GM18909 (cell line): ENCODE data around the gene SSBP4.
"Not testable (repeated sequence)": the region's sequence is repeated elsewhere in the genome, so short reads cannot be mapped to it uniquely, and the experiment has no call there.

Experiments used
- ATAC-seq: cut with Tn5 transposase; IDR thresholded peaks from one replicate; pipeline ENCODE4 v1.9.1; 2021; ENCODE audit warnings: mild to moderate bottlenecking; ENCODE audit not compliant: unreplicated experiment, poor library complexity

Gene SSBP4

DNA sequence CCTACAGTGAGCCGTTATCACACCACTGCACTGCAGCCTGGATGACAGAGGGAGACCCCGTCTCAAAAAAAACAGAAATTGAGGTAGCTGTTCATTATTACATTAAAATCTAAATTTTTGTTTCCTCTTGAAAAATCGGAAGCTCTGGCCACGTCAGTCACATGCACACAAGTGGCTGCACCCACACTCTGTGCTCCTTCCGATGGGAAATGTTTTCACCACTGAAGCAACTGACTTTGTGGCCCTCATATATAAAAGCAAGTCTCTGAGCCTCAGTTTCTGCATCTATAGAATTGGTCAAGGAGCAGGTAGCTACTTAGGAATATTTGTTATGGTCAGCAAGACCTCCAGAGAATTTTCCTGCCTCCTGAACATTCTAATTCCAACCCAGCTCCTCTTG, 26.3 kb upstream of the SSBP4 start:
- no peak for ATAC-seq

DNA sequence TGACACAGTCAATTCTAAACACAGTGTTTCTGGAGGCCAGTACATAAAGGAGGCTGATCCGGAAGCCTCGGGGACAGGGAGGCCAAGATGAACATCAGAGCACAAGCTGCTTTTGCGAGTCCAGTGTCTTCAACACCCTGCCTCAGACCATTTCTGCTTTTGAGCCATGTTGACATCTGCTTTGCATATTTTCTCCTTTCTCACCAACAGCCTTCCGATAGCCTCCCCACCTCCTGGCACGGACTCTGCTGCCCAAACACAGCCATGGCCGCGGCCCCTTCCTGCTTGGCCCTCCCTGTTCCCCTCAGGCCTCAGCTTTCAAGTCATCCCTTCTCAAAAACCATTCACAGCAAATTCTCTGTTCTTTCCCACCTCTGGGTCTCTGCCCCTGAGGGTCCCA, 25.4 kb upstream of the SSBP4 start:
- no peak for ATAC-seq

DNA sequence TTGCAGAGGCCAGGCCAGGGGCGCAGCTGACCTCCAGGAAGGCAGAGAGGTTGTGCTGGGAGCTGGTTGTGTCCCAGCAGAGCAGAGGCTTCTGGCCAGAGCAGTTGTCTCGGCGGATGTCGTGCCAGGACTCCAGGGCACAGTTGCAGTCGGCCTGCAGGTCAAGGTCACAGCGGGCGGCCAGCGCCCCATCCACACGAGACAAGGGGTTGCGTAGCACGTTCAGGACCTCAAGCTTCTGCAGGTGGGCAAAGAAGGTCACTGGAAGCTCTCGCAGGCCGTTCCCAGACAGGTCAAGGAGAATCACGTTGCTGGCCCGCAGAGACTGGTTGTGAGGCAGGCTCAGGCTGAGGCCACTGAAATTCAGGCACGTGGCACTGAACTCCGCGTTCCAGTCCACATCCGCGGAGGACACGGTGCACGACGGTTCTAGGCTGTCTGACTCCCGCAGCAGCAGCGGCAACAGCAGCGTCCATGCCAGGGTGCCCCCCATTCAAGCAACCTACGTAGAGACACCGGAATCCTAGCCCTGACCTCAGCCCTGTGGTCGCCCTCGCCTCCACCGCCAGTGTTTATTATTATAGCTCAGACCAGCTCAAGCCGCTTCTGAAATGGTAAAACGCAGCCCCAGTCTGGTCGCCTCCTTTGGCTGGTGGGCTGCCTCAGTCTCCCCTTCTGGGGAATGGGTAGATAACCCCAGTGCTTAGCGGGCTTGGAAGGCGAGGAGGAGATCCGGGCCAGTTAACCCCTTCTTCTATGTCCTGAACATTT, 22.5 kb upstream of the SSBP4 start:
- ATAC-seq = no peak

DNA sequence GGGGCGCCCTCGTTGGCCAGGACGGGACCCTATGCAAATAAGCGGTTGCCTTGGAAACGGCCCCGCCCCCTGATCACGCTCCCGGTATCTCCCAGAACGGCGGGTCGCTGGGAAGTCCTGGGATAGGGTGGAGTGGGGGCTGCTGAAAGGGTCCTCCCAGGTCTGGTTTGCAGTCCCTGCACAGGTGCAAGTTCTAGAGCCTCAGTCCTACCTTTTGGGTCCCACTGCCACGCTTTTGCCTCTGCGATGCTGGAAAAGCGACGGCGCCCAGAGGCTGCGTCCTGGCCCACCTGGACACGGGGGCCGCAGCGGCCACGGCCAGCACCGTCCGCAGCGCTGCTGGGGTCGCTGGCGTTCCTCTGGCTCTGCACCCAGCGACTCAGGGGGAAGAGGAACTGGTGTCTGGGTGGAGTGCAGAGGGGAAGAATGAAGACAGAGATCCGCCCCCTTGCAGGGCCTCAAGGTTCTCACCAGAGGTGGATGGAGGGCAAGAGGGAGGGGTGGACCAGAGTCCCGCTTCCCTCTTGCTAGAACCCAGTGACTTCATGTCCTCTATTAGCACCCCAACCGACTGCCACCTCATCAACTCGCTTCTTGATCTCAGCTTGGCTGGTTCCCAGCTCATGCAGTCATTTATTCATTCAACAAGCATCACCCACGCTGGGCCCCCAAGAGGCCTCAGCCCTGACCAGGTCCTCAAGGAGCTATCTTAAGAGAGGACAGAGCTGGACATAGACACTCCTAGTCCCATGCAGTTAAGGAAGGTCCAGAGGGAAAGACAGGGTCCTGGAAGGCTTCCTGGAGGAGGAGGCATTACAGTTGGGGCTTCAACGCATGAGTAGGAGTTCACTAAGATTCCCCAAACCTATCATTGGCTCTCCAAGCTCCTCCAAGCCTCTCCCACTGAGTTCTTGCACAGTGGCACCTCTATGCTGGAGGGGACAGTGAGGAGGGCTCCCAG, 21.7 kb upstream of the SSBP4 start, which contains the start of gene LRRC25:
LRRC25 (minus strand) TSS at position 381 of the 961 bp plus-strand sequence. CDS start 659 bp downstream, outside the sequence.
- no peak for ATAC-seq

DNA sequence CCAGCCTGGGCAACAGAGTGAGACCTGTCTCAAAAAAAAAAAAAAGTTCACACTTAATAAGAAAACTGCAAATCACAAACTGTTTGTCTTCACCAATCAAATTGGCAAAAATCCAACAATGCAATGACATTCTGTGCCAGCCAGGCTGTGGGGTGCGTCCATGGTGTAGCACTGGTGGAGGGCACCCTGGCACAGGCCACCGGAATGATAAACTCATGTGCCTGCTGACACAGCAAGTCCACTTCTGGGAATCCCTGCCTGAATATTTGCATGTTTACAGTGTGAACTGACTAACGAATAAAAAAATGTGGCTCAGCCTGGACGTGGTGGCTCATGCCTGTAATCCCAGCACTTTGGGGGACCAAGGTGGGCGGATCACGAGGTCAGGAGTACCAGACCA, 20.2 kb upstream of the SSBP4 start:
- no peak for ATAC-seq

DNA sequence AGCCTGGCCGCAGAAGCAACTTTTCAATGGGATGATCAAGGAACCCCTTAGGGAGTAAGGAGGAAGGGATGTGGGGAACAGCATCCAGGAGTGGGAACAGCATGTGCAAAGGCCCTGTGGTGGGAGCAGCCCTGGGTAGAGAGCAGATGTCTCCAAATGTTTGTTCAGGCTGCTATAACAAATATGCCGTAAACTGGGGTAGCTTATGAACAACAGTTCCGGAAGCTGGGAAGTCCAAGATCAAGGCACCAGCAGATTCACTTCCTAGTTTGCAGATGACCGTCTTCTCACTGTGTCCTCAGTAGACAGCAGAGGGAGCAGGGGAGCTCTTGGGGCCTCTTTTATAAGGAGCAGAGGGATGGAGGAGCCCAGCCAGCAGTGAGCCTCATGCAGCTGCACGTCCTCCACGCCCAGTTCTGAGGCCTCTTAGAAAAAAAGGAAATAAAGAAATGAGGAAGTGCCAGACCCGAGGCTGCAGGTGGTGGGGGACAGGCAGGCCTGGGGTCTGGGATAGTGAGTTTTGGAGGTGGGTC, 17.6 kb upstream of the SSBP4 start:
- ATAC-seq = no peak

DNA sequence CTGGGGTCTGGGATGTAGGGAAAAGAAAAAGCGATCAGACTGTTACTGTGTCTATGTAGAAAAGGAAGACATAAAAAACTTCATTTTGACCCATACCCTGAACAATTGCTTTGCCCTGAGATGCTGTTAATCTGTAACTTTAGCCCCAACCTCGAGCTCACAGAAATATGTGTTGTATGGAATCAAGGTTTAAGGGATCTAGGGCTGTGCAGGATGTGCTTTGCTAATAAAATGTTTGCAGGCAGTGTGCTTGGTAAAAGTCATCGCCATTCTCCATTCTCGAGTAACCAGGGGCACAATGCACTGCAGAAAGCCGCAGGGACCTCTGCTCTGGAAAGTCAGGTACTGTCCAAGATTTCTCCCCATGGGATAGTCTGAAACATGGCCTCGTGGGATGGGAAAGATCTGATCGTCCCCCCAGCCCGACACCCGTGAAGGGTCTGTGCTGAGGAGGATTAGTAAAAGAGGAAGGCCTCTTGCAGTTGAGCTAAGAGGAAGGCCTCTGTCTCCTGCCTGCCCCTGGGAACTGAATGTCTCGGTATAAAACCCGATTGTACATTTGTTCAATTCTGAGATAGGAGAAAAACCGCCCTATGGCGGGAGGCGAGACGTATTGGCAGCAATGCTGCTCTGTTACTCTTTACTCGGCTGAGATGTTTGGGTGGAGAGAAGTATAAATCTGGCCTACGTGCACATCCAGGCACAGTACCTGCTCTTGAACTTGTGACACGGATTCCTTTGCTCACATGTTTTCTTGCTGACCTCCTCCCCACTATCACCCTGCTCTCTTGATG, 16.5 kb upstream of the SSBP4 start:
- not testable (repeated sequence) for ATAC-seq

DNA sequence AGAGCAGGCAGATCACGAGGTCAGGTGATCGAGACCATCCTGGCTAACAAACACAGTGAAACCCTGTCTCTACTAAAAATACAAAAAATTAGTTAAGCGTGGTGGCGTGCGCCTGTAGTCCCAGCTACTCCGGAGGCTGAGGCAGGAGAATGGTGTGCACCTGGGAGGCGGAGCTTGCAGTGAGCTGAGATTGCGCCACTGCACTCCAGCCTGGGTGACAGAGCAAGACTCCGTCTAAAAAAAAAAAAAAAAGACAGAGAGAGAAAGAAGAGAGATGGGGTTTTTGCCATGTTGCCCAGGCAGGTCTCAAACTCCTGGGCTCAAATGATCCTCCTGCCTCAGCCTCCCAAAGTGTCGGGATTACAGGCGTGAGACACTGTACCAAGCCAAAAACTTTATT, 13.4 kb upstream of the SSBP4 start:
- not testable (repeated sequence) for ATAC-seq

DNA sequence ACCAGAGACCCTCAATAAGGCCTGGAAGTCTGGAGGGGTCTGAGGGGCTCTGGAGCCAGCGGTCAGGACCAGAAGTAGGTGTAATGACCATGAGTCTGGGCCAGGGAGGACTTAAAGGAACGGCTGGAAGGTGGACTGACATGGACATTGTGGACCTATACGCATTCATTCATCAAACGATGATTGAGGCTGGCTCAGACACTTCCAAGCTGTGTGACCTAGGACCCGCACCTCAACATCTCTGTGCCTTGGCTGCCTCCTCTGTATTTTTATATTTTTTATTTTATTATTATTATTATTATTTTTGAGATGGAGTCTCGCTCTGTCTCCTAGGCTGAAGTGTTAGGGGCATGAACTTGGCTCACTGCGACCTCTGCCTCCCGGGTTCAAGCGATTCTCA, 12.4 kb upstream of the SSBP4 start:
- no peak for ATAC-seq

DNA sequence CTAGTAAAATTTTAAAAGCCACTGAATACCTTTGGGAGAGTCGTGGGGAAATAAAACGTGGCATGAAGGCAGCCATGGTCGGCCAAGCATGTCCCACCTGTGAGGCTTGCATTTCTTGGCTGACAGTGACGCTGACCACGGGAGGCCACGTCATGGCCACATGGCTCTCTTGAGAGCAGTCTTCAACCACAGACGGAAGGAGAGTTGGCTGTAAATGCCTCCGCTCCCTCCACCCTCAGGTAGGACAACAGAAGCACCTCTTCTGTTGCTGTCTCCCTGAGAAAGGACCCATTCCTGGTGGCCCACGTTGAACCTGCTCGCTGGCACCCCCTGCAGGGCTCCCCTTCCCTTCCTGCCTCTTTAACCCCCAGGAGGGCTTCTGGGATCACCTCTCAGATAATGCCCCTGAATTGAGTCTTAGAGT, 11.1 kb upstream of the SSBP4 start:
- peak; percentile 59 for ATAC-seq

DNA sequence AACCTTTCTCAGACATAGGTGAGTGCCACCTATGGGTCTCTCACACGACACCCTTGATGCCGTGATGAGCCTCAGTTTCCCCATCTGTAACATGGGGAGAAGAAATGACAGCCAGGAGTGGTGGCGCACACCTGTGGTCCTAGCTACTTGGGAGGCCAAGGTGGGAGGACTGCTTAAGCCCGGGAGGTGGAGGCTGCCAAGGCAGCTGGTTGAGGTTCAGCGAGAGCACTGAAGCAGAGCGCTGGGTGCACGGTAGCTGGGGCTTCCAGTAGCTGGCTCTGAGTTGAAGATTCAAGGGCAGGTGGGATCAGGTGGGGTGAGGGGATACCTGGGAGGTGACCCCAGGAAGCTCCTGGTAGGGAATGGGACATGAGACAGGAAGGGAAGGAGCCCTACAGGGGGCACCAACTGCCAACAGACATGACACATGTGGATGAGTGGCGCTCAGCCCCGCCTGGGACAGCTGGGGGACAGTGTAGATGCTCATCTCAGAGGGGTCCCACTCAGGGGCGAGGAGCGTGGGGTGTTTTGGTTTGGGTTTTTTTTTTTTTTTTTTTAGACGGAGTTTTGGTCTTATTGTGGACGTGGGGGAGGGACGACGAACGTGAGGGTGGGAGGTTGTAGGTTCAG, 6.5 kb upstream of the SSBP4 start:
- ATAC-seq = no peak

DNA sequence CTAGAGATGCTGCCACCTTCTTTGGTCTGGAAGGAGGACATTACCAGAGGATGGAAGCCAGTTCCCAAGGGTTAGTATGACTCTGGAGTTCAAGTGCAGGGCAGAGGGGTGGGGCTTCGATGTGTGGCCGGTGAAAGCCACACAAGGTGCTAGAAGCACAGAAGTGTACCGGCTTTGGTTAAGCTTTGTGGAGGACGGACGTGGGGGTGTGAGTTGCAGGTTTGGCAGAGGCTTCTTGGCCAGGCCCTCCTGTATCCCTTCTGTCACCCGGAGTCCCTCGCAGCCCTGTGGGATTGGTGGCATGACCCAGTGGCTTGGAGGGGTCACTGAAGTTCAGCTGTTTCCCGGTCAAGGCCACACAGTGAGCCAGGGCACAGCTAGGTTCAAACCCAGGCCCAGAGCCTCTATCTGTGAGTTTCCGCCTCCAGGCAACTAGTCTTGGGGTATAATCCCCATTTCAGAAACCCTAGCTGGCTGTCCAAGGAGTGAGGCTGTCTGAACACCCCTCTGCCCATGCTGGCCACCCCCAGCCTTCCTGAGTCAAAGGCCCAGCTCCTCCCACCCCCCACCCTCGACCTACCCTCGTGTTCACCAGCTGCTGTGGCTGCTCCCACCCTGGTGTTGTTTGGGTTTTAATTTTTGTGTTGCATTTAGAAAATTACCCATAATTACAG, 4.6 kb upstream of the SSBP4 start:
- no peak for ATAC-seq

DNA sequence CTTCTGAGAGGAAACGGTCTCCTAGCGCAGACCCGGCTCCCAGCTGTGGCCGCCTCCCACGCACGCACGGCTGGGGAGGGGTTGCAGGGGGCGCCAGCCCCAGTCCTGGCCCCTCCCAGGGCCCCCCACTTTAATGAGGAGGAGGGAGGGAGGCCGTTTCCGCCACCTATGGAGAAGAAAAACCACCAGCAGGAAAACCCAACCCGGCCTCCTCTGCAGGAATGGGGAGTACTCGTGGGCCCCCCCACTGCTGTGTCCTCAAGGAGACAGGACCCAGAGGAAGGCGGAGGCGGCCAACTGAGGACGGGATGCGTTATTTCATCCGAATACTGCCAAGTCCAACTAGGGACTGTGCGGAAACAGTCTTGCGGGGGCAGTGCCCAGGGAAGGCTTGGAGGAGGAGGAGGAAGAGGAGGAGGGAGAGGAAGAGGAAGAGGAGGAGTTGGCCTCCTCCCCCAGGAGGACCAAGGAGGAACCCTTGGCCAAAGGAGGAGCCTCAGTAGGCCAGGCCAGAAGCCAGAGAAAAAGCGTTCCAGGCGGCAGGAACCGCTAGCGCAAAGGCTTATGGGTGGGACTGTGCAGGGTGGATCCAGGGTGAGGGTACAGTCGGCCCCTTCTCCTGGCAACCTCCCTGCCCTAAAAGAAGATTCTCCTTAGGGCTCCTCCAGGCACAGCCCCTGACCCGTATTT, 3.9 kb upstream of the SSBP4 start:
- no peak for ATAC-seq

DNA sequence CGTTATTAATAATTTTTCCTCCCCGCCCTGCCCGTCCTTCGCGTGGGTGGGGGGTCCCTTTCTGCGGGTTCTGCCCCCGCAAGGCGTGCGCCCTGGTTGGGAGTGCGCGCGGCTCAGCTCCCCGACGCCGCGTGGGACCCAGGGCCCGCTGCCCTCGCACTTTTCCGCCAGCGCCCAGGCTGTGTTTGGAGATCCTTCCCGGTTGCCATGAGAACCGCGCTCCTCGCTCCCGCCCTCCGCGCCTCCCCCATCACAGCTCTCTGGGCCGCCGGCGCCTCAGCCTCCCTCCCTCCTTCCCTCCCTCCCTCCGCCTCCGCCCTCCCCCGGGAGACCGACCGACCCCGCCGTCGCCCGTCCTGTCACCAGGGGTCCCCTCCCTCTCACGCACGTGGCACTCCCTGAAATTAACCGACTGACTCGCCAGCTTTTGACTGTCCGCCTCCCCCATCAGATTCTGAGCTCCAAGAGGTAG, 2.4 kb upstream of the SSBP4 start:
- ATAC-seq = no peak

DNA sequence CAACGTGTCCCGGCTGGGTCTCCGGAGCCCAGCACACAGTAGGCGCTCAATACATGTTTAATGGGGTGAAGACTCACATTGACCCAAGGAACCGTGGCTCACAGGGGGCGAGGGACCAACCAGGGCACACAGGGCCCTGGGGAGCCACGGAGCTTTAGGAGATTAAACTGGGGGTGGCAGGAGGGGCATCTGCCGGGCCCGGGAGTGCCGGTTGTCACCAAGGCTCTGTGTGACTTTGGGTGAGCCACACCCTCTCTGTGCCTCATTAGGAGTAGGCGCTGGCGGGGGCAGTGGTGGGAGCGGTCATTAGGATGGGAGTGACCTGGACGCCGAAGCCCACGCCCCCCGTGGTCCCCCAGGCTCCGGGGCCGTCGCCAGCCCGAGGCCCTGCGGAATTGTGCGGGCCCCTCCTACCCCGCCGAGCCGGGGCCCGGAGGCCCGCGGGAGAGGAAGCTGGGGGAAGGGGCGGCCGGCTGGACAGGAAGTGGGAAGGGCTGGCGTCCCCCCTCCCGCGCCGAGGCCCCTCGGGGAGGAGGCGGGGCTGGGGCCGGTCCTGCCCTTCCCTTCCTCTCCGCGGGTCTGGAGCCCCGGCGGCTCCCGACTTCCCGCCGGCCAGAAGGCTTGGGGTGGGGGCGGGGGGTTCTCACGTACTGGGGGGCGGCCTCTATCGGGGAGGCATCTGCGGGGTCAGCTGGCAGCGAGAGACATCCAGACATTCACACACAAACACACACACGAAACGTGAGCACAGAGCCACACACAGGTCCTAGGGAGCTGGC, 1.8 kb upstream of the SSBP4 start:
- no peak for ATAC-seq

DNA sequence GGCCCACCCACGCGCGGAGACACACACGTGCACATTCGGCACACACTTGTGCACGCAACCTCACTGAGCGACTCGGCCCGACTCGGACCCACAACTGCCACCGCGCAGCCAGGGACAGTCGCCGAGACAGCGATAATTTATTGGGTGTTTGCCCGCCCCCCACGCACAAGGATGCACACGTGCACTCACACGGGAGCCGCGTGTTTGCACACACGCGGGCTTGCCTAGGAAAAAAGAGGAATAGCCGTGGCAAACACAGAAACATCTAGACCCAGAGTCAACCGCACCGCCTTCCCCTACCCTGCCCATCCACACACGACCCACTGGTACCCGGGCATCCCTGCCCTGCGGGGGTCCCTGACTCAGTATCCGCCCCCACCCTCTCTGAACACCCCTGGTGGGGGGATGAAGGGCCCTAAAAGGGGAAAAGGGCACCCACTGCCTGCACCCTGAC, 1.1 kb upstream of the SSBP4 start:
- ATAC-seq = no peak

DNA sequence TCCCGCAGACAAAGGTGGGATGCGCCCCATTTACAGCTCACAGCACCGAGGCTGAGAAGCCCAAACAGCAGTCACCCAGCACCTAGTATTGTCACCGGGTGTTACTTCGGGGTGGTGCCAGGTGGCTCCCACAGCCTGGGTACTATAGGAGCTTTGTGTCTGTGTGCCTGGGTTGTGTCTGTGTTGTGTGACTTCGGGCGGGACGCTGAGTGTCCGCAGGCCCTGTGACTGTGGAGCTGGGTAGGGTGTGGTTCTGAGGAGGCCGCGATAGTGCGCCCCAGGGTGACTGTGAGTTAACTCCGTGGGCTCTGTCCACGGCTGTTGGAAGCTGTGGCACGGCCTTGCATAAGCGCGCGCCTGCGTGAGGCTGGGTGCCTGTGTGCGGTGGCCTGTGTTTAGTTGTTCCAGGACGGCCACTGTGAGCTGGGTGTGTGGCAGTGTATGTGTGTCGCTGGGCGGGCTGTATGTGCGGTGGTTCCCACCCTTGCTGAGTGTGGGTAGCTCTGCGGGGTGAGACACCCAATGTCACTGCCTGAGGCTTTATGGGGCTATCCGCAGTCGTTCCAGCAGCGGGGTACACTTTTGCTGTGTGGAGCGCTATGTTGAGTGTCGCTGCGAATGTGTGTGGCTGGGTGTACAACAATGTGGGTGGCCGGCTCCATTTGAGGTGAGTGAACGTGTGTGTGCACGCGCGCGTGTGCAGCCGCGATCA, 559 bp upstream of the SSBP4 start:
- ATAC-seq = peak; percentile 3
